KMS-11 (cell line): ENCODE results near the gene VDR.

Experiments used
- H2AFZ ChIP-seq: fragments of 200-600 bp; sonication (generic); 2 replicates; pipeline ENCODE4 v1.6.1; 2016; ENCODE audit warnings: antibody characterized with exemption, mixed run types, low read depth
- H3K27ac ChIP-seq: fragments of 200-600 bp; sonication (generic); 2 replicates; pipeline ENCODE4 v1.6.1; 2016; ENCODE audit warnings: mild to moderate bottlenecking, mixed run types
- H3K27me3 ChIP-seq: fragments of 200-600 bp; sonication (generic); 2 replicates; pipeline ENCODE4 v1.6.1; 2017; ENCODE audit warnings: mild to moderate bottlenecking, low read depth, mixed run types, moderate library complexity; ENCODE audit not compliant: insufficient read depth
- H3K36me3 ChIP-seq: fragments of 200-600 bp; sonication (generic); 2 replicates; pipeline ENCODE4 v1.6.1; 2017; ENCODE audit warnings: mild to moderate bottlenecking, mixed run types; ENCODE audit not compliant: insufficient read depth
- H3K4me1 ChIP-seq: fragments of 200-600 bp; sonication (generic); 2 replicates; pipeline ENCODE4 v1.6.1; 2016; ENCODE audit warnings: mild to moderate bottlenecking, low read depth, mixed run types; ENCODE audit not compliant: poor library complexity, severe bottlenecking
- H3K4me2 ChIP-seq: fragments of 200-600 bp; sonication (generic); 2 replicates; pipeline ENCODE4 v1.7.0; 2016; ENCODE audit warnings: mild to moderate bottlenecking, mixed run types
- H3K4me3 ChIP-seq: fragments of 200-600 bp; sonication (generic); IDR thresholded peaks from 2 replicates; pipeline ENCODE4 v1.6.1; 2017; ENCODE audit warnings: low read depth, low read length, mixed read lengths; ENCODE audit not compliant: insufficient read depth
- H3K79me2 ChIP-seq: fragments of 200-600 bp; sonication (generic); 2 replicates; pipeline ENCODE4 v1.6.1; 2016; ENCODE audit warnings: low read depth, mixed run types; ENCODE audit not compliant: insufficient read depth
- H3K9ac ChIP-seq: fragments of 200-600 bp; sonication (generic); 2 replicates; pipeline ENCODE4 v1.6.1; 2016; ENCODE audit warnings: mild to moderate bottlenecking, mixed run types
- H4K20me1 ChIP-seq: fragments of 200-600 bp; sonication (generic); 2 replicates; pipeline ENCODE4 v1.6.1; 2016; ENCODE audit warnings: mild to moderate bottlenecking, mixed run types; ENCODE audit not compliant: insufficient read depth
- CTCF ChIP-seq: fragments of 200-600 bp; sonication (generic); conservative IDR thresholded peaks from 2 replicates; pipeline ENCODE4 v1.6.1; 2017; ENCODE audit warnings: low read depth, mild to moderate bottlenecking, antibody characterized with exemption, low read length, moderate library complexity, mixed read lengths

Gene VDR

GRCh38 chr12:47868041-47868440 lies 36.8 kb downstream of the VDR start:
- no peak overlapping the region for H2AFZ ChIP-seq
- no peak overlapping the region for H3K9ac ChIP-seq
- H3K79me2 ChIP-seq = no peaks in the 10 kb centered on the region
- H3K4me2 ChIP-seq = peak overlapping the region; percentile 61
- no peaks in the 10 kb centered on the region for H4K20me1 ChIP-seq
- no peaks in the 10 kb centered on the region for H3K36me3 ChIP-seq
- no peak for TF ChIP-seq CTCF
- H3K27me3 ChIP-seq = no peaks in the 10 kb centered on the region
- peaks cover 47% of the 10 kb centered on the region for H3K4me1 ChIP-seq
- H3K27ac ChIP-seq = peak overlapping the region; percentile 32; the same call in 1 of the 2 replicates
- no peak overlapping the region for H3K4me3 ChIP-seq

GRCh38 chr12:47867495-47867941 lies 37.3 kb downstream of the VDR start:
- Histone ChIP-seq H3K36me3 (no peaks in the 10 kb centered on the region), H3K27me3 (no peaks in the 10 kb centered on the region), H4K20me1 (no peaks in the 10 kb centered on the region), H3K4me3 (no peak overlapping the region), H2AFZ (no peak overlapping the region), H3K79me2 (no peaks in the 10 kb centered on the region), H3K9ac (no peak overlapping the region), H3K4me2 (peak overlapping the region; percentile 61; the same call in 1 of the 2 replicates), H3K27ac (no peak overlapping the region), H3K4me1 (peaks cover 47% of the 10 kb centered on the region)
- no peak for TF ChIP-seq CTCF

GRCh38 chr12:47864646-47865235 lies 40.1 kb downstream of the VDR start:
- peaks cover 27% of the 10 kb centered on the region for H3K4me1 ChIP-seq
- H3K79me2 ChIP-seq = no peaks in the 10 kb centered on the region
- no peak overlapping the region for H2AFZ ChIP-seq
- no peak for TF ChIP-seq CTCF
- H3K4me3 ChIP-seq = no peak overlapping the region
- H3K9ac ChIP-seq = no peak overlapping the region
- H3K27ac ChIP-seq = no peak overlapping the region
- H3K4me2 ChIP-seq = no peak overlapping the region
- no peaks in the 10 kb centered on the region for H3K27me3 ChIP-seq
- no peaks in the 10 kb centered on the region for H4K20me1 ChIP-seq
- H3K36me3 ChIP-seq = no peaks in the 10 kb centered on the region

- Histone ChIP-seq H3K27me3 (no peaks in the 10 kb centered on the region), H3K79me2 (no peaks in the 10 kb centered on the region), H2AFZ (no peak overlapping the region), H3K4me3 (no peak overlapping the region), H3K9ac (no peak overlapping the region), H3K27ac (no peak overlapping the region), H3K36me3 (no peaks in the 10 kb centered on the region), H3K4me1 (peaks cover 19% of the 10 kb centered on the region), H3K4me2 (no peak overlapping the region), H4K20me1 (no peaks in the 10 kb centered on the region)
- TF ChIP-seq CTCF = no peak
Observed at GRCh38 chr12:47863985-47864384, 40.8 kb downstream of the VDR start.
